NCI-H128 (cell line): ENCODE measurements around the gene LYSET.
"Not testable (repeated sequence)": the region's sequence is repeated elsewhere in the genome, so short reads cannot be mapped to it uniquely, and the experiment has no call there.

Source experiments
- DNase-seq: peaks from one replicate; lab custom pipeline; 2025; ENCODE audit not compliant: unreplicated experiment; lab: John Stamatoyannopoulos, UW

LYSET gene

GRCh38 chr14:93219103-93219726 lies 34.1 kb downstream of the LYSET start:
- peak; percentile 30 for DNase-seq

GRCh38 chr14:93220509-93220908 lies 35.4 kb downstream of the LYSET start:
- DNase-seq = no peak

- no peak for DNase-seq
Observed at GRCh38 chr14:93223565-93223964, 38.4 kb downstream of the LYSET start.

GRCh38 chr14:93228550-93228949 lies 43.4 kb downstream of the LYSET start:
- DNase-seq = no peak

GRCh38 chr14:93230539-93230938 lies 45.4 kb downstream of the LYSET start:
- no peak for DNase-seq

GRCh38 chr14:93231129-93231979 lies 46.2 kb downstream of the LYSET start:
- peak; percentile 48 for DNase-seq

GRCh38 chr14:93232159-93232558 lies 47.0 kb downstream of the LYSET start:
- no peak for DNase-seq

- DNase-seq = not testable (repeated sequence)
Observed at GRCh38 chr14:93233078-93233477, 48.0 kb downstream of the LYSET start.

GRCh38 chr14:93234798-93235197 lies 49.7 kb downstream of the LYSET start:
- no peak for DNase-seq
